HG03565 (cell line): Measurements from ENCODE around the gene SLC6A11.

Experiments used
- ATAC-seq: cut with Tn5 transposase; IDR thresholded peaks from one replicate; pipeline ENCODE4 v1.9.1; 2021; ENCODE audit warnings: mild to moderate bottlenecking, moderate library complexity; ENCODE audit not compliant: unreplicated experiment

SLC6A11 gene

GRCh38 chr3:10883478-10884234 is 67.6 kb downstream of the SLC6A11 start:
- ATAC-seq = no peak

- ATAC-seq = no peak
Measured at GRCh38 chr3:10887015-10887414, 71.0 kb downstream of the SLC6A11 start.

DNA sequence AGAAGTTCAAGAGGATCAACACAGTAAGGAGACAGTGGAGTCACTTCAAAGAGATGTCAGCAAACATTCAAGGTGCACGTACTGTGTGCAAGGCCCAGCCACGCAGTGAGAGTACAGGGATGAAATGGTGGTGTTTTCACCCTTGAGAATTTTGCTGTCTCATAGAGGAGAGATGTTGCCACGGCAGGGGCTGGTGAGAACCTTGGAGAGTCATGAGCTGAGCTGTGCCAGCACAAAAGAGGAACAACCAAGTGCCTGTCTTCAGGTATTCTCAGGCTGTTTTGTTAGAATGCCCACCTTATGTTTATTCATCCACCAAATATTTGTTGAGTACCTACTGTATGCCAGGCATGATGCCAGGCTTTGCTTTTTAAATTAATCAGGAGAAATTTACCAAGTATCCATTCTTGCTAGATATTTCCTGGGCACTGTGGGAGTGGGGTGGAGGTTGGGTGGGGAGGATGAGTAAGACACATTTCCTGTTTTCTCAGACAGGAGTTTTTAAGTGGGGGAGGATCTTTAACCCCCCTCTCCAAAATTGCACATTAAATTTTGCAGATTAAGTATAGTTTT is 72.6 kb downstream of the SLC6A11 start:
- ATAC-seq = no peak

GRCh38 chr3:10889206-10889960 is 73.4 kb downstream of the SLC6A11 start:
- ATAC-seq = no peak

DNA sequence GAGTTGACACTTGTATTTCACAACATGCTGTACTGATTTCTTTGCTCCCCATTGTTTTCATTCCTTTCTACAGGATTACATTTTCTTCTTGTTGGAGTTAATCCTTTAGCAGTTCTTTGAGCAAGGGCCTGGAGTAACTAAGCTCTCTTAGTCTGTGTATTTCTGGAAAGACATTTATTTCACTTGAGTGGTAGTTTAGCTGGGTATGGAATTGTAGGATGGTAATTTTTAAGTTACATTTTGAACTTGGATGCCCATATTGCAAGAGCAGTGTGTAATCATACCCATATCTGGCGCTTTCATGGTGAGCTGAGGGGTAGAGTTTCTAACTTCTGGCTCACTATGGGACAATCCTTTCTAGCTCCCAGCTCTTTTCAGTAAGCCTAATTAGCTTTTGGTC is 74.6 kb downstream of the SLC6A11 start:
- no peak for ATAC-seq

DNA sequence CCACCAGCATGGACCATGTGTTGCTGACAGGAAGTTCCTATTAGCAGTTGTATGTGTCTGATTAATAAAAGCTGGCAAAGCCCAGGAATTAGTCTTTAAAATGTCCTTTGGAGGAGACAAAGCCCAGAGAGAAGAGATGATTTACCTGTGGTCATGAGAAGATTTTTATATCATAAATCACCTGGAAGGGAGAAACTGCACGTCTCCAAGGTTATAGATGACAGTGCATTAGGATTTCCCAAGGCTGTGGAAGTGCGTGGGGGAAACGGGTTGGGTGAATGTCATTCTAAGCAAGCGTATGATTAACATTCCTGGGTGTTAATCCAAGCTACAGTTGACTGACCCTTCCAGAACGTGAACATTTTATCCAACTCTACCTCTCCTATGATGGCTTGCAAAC is 76.6 kb downstream of the SLC6A11 start:
- no peak for ATAC-seq

DNA sequence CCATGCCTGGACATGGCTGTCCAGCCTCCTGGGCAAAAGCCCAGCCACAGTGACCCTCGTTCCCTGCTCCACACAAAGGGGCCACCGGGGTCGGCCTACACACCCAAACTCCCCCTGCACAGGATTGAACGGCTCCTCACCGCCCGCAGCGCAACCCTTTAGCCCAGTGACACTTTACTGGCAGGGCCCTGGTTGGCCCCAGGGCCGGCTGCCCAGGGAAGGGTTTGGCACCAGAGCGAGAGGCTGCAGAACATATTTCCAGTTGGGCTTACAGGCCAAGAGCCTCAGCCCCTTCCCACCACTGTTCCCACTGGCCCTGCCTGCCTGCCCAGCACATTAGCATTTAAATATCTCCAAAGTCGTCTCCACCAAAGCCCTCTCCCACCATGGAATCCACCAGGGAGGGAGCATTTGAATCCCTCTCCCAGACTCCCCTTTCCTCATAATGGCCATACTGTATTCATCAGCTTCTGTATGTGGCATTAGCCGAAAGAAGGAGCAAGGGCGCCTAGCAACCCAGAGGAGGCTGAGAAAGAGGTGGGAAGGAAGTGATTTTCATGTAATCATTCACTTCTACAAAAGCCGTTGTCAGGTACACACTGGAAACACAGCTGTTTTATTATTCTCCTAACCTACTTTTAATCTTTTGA is 85.4 kb downstream of the SLC6A11 start:
- ATAC-seq = no peak

GRCh38 chr3:10907262-10907661 is 91.2 kb downstream of the SLC6A11 start:
- ATAC-seq = no peak

- ATAC-seq = no peak
Measured at GRCh38 chr3:10910367-10910766, 94.3 kb downstream of the SLC6A11 start.

DNA sequence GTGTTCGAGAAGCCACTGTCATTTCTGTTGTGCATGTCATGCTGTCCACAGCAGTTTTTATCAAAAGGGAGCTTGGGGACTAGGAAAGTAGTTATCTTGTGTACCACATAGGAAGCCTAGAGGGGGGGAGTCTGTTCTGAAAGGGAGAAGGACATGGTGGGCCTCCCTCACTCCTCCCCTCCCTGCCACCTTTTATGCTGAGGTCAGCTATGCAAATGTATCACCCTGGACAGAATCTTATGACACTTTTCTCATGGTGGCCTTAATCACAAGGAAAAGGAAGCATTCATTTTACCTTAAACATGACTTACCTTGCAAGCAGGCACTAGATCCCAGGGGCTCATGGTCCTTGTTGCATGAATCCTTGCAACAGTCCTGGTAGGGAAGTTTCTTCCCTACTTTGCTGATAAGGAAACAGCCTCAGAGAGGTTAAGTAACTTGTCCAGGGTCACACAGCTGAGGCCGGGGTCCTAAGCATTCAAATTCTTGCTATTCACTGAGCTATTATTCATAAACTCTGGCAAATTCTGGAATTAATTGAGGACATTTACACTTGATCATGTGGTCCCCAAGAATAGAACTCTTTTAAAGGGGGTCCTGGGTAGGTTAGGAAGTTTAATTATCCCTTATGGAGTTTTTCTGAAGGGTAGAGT is 95.4 kb downstream of the SLC6A11 start:
- no peak for ATAC-seq

GRCh38 chr3:10912786-10913185 is 96.8 kb downstream of the SLC6A11 start:
- ATAC-seq = no peak

GRCh38 chr3:10915376-10915775 is 99.3 kb downstream of the SLC6A11 start:
- no peak for ATAC-seq

GRCh38 chr3:10917176-10917575 is 101.1 kb downstream of the SLC6A11 start:
- no peak for ATAC-seq

GRCh38 chr3:10918011-10918410 is 102.0 kb downstream of the SLC6A11 start:
- ATAC-seq = no peak

- no peak for ATAC-seq
Measured at GRCh38 chr3:10919636-10920035, 103.6 kb downstream of the SLC6A11 start.

- ATAC-seq = no peak
Measured at GRCh38 chr3:10925436-10926255, 109.6 kb downstream of the SLC6A11 start.

- no peak for ATAC-seq
Measured at GRCh38 chr3:10926256-10926810, 110.3 kb downstream of the SLC6A11 start.

- no peak for ATAC-seq
Measured at GRCh38 chr3:10926811-10927521, 110.9 kb downstream of the SLC6A11 start.

DNA sequence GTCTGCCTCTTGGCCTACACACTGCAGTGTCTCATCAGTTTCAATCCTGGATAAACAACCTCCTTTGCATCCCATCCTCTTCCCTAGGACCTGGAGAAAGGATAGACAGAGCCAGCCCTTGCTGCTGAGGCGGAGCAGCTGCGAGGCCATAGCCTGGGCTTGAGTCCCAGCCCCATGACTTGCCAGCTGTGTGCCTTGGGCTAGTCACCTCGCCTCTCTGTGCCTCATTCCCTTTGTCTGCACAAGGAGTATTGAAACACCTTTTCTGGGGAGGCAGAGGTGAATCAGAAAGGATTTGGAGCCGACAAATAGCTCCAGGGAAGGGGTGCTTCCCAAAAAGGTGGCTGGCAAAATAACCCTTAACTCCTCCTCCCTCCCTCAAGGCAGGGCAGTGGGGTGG is 111.5 kb downstream of the SLC6A11 start:
- no peak for ATAC-seq
